Astrocyte (in vitro differentiated cells and primary cell): Measurements from ENCODE around the gene KRT12.

Source experiments
- CTCF ChIP-seq: IDR thresholded peaks from 2 replicates; pipeline ENCODE4 v1.5.1; 2011; ENCODE audit warnings: low read depth, mild to moderate bottlenecking, inconsistent platforms, low read length, moderate library complexity; ENCODE audit not compliant: insufficient read depth
- EZH2 ChIP-seq: IDR thresholded peaks from 2 replicates; pipeline ENCODE4 v1.6.1; 2012; ENCODE audit warnings: mild to moderate bottlenecking, low read length, inconsistent platforms; ENCODE audit not compliant: insufficient read depth

GRCh38 chr17:40846515-40847144 is 20.4 kb downstream of the KRT12 start:
- TF ChIP-seq CTCF (no peak), EZH2 (no peak)
